WTC11 (cell line): Measurements from ENCODE around the gene IRF2. TPM values are rescaled to one million over a fixed set of nuclear protein-coding genes. Genes with fewer than 3 reads are reported as not detected.

Experiments used
- ATAC-seq: fragments of 200-7000 bp; cut with Tn5 transposase; 2 replicates; pipeline ENCODE4 v1.10.0; 2021; ENCODE audit warnings: mild to moderate bottlenecking, moderate library complexity
- CTCF ChIA-PET: fragments of 300-600 bp; sonication (Branson Sonifier 250); formaldehyde crosslinking; loops from one replicate; lab custom pipeline; 2021; ENCODE audit warnings: antibody characterized with exemption; lab: Charles Lee
- POLR2A ChIA-PET: fragments of 350-600 bp; sonication (Branson Sonifier 250); formaldehyde crosslinking; loops from one replicate; lab custom pipeline; 2021; ENCODE audit warnings: antibody characterized with exemption; lab: Charles Lee
- DNase-seq: peaks from one replicate; pipeline ENCODE4 v3.0.0; 2021; ENCODE audit warnings: low spot score
- H3K27ac Mint-ChIP-seq: 2 replicates; pipeline ENCODE4 v1.8.0; 2021; ENCODE audit warnings: mixed read lengths
- H3K27me3 Mint-ChIP-seq: 2 replicates; pipeline ENCODE4 v1.8.0; 2021; ENCODE audit warnings: low read depth, mild to moderate bottlenecking, moderate library complexity, mixed read lengths
- H3K36me3 Mint-ChIP-seq: 2 replicates; pipeline ENCODE4 v1.8.0; 2021; ENCODE audit warnings: mixed read lengths
- H3K4me1 Mint-ChIP-seq: 2 replicates; pipeline ENCODE4 v1.8.0; 2022; ENCODE audit warnings: mixed read lengths
- H3K4me3 Mint-ChIP-seq: 2 replicates; pipeline ENCODE4 v1.8.0; 2021; ENCODE audit warnings: mild to moderate bottlenecking, moderate library complexity, mixed read lengths
- H3K9me3 Mint-ChIP-seq: 2 replicates; pipeline ENCODE4 v1.8.0; 2021; ENCODE audit warnings: mixed read lengths
- GTF2I ChIP-seq: fragments of 250-450 bp; sonication (Bioruptor Pico); conservative IDR thresholded peaks from 2 replicates; pipeline ENCODE4 v1.4.0; 2021; ENCODE audit warnings: mild to moderate bottlenecking
- HMGA2 ChIP-seq: fragments of 250-450 bp; sonication (Bioruptor Pico); IDR thresholded peaks from 2 replicates; pipeline ENCODE4 v1.4.0; 2021; ENCODE audit warnings: mild to moderate bottlenecking, moderate library complexity
- JUN ChIP-seq: sonication (generic); formaldehyde crosslinking; IDR thresholded peaks from 2 replicates; pipeline ENCODE4 v1.8.0; 2023; ENCODE audit warnings: mild to moderate bottlenecking, missing genetic modification reagents
- KAT7 ChIP-seq: sonication (generic); formaldehyde crosslinking; IDR thresholded peaks from 2 replicates; pipeline ENCODE4 v1.8.1; 2023; ENCODE audit warnings: missing genetic modification reagents, mild to moderate bottlenecking, borderline replicate concordance
- NR1H2 ChIP-seq: sonication (generic); formaldehyde crosslinking; IDR thresholded peaks from 2 replicates; pipeline ENCODE4 v1.9.0; 2021; ENCODE audit warnings: mild to moderate bottlenecking, moderate library complexity, missing genetic modification reagents
- ZNF138 ChIP-seq: sonication (generic); formaldehyde crosslinking; conservative IDR thresholded peaks from 2 replicates; pipeline ENCODE4 v1.8.1; 2022; ENCODE audit warnings: mild to moderate bottlenecking, moderate library complexity, missing genetic modification reagents
- ZNF263 ChIP-seq: sonication (generic); formaldehyde crosslinking; IDR thresholded peaks from 2 replicates; pipeline ENCODE4 v1.8.1; 2022; ENCODE audit warnings: low read depth, mild to moderate bottlenecking, moderate library complexity, missing genetic modification reagents
- ZNF396 ChIP-seq: fragments of 250-450 bp; sonication (Bioruptor Pico); IDR thresholded peaks from 2 replicates; pipeline ENCODE4 v1.8.0; 2021; ENCODE audit warnings: mild to moderate bottlenecking, moderate library complexity, borderline replicate concordance
- ZNF423 ChIP-seq: fragments of 250-450 bp; sonication (Bioruptor Pico); IDR thresholded peaks from 2 replicates; pipeline ENCODE4 v2.1.2; 2022; ENCODE audit warnings: mild to moderate bottlenecking, moderate library complexity
- ZNF671 ChIP-seq: fragments of 250-450 bp; sonication (Bioruptor Pico); IDR thresholded peaks from 2 replicates; pipeline ENCODE4 v1.8.0; 2021; ENCODE audit warnings: mild to moderate bottlenecking
- total RNA-seq: library from RNA; stranded (reverse); gene quantifications from 3 replicates; pipeline ENCODE4 v1.2.3, GENCODE V29; 2021
- TF ChIP-seq, protein P1 (sequence below): sonication (generic); formaldehyde crosslinking; IDR thresholded peaks from 2 replicates; pipeline ENCODE4 v1.8.1; 2023; ENCODE audit warnings: mild to moderate bottlenecking, moderate library complexity, missing genetic modification reagents
- TF ChIP-seq, protein P2 (sequence below): sonication (generic); formaldehyde crosslinking; IDR thresholded peaks from 2 replicates; pipeline ENCODE4 v1.8.1; 2022; ENCODE audit warnings: mild to moderate bottlenecking, moderate library complexity, missing genetic modification reagents
- TF ChIP-seq, protein P3 (sequence below): fragments of 250-450 bp; sonication (Bioruptor Pico); IDR thresholded peaks from 2 replicates; pipeline ENCODE4 v1.9.0; 2021; ENCODE audit warnings: mild to moderate bottlenecking, borderline replicate concordance
- TF ChIP-seq, protein P4 (sequence below): sonication (generic); formaldehyde crosslinking; IDR thresholded peaks from 2 replicates; pipeline ENCODE4 v1.8.1; 2023; ENCODE audit warnings: mild to moderate bottlenecking, missing genetic modification reagents, borderline replicate concordance

IRF2 gene
- total RNA-seq, 1 experiment from 2014 or later = 11.8 TPM

DNA sequence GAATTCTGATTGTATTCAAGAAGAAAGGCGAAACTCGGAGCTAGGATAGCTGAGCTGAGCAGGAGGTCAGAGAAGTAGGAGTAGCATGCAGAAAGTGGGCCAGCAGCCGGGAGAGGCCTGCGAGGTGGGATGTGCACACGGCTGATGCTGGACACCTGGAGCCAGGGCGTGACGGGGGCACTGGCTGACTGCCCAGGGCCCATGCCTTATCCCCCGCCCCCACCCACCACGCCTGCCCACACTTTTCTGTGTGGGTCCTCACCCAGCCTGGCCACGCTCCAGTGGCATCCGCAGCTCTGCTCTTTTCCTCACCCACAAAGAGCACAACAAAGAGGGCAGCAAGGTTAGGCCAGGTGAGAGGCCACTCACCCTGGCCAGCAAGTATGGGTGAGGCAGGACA is 30.0 kb upstream of the IRF2 start:
- H3K4me1 Mint-ChIP-seq = no peaks in the 10 kb centered on the region
- TF ChIP-seq, protein P1, sequence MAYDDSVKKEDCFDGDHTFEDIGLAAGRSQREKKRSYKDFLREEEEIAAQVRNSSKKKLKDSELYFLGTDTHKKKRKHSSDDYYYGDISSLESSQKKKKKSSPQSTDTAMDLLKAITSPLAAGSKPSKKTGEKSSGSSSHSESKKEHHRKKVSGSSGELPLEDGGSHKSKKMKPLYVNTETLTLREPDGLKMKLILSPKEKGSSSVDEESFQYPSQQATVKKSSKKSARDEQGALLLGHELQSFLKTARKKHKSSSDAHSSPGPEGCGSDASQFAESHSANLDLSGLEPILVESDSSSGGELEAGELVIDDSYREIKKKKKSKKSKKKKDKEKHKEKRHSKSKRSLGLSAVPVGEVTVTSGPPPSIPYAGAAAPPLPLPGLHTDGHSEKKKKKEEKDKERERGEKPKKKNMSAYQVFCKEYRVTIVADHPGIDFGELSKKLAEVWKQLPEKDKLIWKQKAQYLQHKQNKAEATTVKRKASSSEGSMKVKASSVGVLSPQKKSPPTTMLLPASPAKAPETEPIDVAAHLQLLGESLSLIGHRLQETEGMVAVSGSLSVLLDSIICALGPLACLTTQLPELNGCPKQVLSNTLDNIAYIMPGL = no peak
- TF ChIP-seq NR1H2 (CRISPR knock-in tag) = no peak
- TF ChIP-seq ZNF138 (CRISPR knock-in tag) = no peak
- TF ChIP-seq, protein P2, sequence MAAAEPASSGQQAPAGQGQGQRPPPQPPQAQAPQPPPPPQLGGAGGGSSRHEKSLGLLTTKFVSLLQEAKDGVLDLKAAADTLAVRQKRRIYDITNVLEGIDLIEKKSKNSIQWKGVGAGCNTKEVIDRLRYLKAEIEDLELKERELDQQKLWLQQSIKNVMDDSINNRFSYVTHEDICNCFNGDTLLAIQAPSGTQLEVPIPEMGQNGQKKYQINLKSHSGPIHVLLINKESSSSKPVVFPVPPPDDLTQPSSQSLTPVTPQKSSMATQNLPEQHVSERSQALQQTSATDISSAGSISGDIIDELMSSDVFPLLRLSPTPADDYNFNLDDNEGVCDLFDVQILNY (CRISPR knock-in tag) = no peak
- TF ChIP-seq HMGA2 = no peak
- TF ChIP-seq ZNF263 = no peak
- no peak for TF ChIP-seq ZNF423 (CRISPR knock-in tag)
- TF ChIP-seq KAT7 (CRISPR knock-in tag) = no peak
- TF ChIP-seq ZNF671 = no peak
- TF ChIP-seq ZNF396 (CRISPR knock-in tag) = no peak
- TF ChIP-seq, protein P3, sequence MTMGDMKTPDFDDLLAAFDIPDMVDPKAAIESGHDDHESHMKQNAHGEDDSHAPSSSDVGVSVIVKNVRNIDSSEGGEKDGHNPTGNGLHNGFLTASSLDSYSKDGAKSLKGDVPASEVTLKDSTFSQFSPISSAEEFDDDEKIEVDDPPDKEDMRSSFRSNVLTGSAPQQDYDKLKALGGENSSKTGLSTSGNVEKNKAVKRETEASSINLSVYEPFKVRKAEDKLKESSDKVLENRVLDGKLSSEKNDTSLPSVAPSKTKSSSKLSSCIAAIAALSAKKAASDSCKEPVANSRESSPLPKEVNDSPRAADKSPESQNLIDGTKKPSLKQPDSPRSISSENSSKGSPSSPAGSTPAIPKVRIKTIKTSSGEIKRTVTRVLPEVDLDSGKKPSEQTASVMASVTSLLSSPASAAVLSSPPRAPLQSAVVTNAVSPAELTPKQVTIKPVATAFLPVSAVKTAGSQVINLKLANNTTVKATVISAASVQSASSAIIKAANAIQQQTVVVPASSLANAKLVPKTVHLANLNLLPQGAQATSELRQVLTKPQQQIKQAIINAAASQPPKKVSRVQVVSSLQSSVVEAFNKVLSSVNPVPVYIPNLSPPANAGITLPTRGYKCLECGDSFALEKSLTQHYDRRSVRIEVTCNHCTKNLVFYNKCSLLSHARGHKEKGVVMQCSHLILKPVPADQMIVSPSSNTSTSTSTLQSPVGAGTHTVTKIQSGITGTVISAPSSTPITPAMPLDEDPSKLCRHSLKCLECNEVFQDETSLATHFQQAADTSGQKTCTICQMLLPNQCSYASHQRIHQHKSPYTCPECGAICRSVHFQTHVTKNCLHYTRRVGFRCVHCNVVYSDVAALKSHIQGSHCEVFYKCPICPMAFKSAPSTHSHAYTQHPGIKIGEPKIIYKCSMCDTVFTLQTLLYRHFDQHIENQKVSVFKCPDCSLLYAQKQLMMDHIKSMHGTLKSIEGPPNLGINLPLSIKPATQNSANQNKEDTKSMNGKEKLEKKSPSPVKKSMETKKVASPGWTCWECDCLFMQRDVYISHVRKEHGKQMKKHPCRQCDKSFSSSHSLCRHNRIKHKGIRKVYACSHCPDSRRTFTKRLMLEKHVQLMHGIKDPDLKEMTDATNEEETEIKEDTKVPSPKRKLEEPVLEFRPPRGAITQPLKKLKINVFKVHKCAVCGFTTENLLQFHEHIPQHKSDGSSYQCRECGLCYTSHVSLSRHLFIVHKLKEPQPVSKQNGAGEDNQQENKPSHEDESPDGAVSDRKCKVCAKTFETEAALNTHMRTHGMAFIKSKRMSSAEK (CRISPR knock-in tag) = no peak
- ChIA-PET CTCF (interaction anchor here (1.3 kb wide), 1 partner anchor 10 kb away, joined by 3 read pairs; no protein-coding TSS in a partner anchor), POLR2A (no interaction called here)
- 0 out of 2 replicates have a peak, but pooled peaks cover 2% of the 10 kb centered on the region for H3K36me3 Mint-ChIP-seq
- H3K4me3 Mint-ChIP-seq = no peak overlapping the region
- H3K9me3 Mint-ChIP-seq = peaks cover 6% of the 10 kb centered on the region
- no peak overlapping the region for H3K27ac Mint-ChIP-seq
- no peaks in the 10 kb centered on the region for H3K27me3 Mint-ChIP-seq
- ATAC-seq (no peak), DNase-seq (no peak)

DNA sequence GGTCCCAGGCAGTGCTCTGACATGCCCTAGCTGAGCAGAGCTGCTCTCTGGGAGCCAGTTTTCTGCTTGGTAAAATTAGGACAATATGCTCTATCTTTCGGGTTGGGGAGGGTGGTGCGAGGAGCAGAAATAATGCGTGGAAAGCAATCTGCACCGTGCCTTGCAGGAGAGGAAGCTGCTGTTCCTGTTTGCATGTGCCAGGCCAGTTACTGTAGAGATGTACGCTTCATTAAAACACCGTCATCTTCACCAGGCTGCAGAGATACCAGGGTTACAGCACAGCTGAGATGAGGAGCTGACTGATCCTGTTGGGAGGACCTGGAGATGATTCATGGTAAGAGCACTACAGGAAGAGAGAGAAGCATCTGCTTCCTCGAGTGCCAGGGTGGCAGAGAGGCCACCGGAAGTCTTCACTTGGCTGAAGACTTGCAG is 29.5 kb upstream of the IRF2 start:
- 0 out of 2 replicates have a peak, but pooled peaks cover 3% of the 10 kb centered on the region for H3K36me3 Mint-ChIP-seq
- no peak overlapping the region for H3K4me3 Mint-ChIP-seq
- no peak for DNase-seq
- CTCF ChIA-PET = interaction anchor here (1.3 kb wide), 1 partner anchor 10 kb away, joined by 3 read pairs; no protein-coding TSS in a partner anchor
- POLR2A ChIA-PET = no interaction called here
- no peak for ATAC-seq
- peaks cover 11% of the 10 kb centered on the region for H3K9me3 Mint-ChIP-seq
- no peaks in the 10 kb centered on the region for H3K4me1 Mint-ChIP-seq
- H3K27me3 Mint-ChIP-seq = no peaks in the 10 kb centered on the region
- TF ChIP-seq, protein P4, sequence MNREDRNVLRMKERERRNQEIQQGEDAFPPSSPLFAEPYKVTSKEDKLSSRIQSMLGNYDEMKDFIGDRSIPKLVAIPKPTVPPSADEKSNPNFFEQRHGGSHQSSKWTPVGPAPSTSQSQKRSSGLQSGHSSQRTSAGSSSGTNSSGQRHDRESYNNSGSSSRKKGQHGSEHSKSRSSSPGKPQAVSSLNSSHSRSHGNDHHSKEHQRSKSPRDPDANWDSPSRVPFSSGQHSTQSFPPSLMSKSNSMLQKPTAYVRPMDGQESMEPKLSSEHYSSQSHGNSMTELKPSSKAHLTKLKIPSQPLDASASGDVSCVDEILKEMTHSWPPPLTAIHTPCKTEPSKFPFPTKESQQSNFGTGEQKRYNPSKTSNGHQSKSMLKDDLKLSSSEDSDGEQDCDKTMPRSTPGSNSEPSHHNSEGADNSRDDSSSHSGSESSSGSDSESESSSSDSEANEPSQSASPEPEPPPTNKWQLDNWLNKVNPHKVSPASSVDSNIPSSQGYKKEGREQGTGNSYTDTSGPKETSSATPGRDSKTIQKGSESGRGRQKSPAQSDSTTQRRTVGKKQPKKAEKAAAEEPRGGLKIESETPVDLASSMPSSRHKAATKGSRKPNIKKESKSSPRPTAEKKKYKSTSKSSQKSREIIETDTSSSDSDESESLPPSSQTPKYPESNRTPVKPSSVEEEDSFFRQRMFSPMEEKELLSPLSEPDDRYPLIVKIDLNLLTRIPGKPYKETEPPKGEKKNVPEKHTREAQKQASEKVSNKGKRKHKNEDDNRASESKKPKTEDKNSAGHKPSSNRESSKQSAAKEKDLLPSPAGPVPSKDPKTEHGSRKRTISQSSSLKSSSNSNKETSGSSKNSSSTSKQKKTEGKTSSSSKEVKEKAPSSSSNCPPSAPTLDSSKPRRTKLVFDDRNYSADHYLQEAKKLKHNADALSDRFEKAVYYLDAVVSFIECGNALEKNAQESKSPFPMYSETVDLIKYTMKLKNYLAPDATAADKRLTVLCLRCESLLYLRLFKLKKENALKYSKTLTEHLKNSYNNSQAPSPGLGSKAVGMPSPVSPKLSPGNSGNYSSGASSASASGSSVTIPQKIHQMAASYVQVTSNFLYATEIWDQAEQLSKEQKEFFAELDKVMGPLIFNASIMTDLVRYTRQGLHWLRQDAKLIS (CRISPR knock-in tag) = no peak
- TF ChIP-seq GTF2I (CRISPR knock-in tag) (no peak), JUN (CRISPR knock-in tag) (no peak)
- TF ChIP-seq, protein P1 = no peak
- H3K27ac Mint-ChIP-seq = 0 out of 2 replicates have a peak overlapping the region, but pooled peaks have one; percentile 11
